GM21786 (cell line): Measurements from ENCODE around the gene SLC66A2.

Experiments
- ATAC-seq: cut with Tn5 transposase; IDR thresholded peaks from one replicate; pipeline ENCODE4 v1.9.1; 2021; ENCODE audit not compliant: unreplicated experiment

The SLC66A2 gene

GRCh38 chr18:79904357-79905147 is 46.9 kb downstream of the SLC66A2 start:
- no peak for ATAC-seq

DNA sequence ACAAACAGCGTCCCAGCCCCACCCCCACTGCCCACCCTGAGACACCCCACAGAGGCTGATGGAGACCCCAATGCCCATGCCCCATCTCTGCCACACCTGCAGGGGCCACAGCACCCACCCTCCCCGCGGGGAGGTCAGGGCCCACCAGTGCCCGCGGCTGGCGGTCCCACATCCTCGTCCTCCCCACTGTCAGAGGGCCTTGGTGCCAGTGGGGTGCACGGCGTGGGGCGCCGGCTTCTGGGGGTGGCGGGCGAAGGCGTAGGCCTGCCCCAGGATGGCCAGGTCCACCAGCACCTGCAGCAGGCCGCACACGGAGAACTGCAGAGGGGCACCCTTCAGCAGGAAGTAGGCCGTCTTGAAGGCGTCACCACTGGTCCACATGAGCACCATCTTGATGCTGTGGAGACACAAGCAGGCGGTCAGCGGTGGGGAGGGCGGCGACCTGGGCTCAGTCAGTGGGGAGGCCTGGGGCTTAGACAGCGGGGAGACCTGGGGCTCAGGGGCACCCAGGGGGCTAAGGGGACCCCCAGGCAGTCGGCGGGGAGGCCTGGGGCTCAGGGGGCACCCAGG is 47.6 kb downstream of the SLC66A2 start:
- ATAC-seq, result no peak

GRCh38 chr18:79903071-79903635 is 48.3 kb downstream of the SLC66A2 start:
- no peak for ATAC-seq

GRCh38 chr18:79902640-79903039 is 48.8 kb downstream of the SLC66A2 start:
- no peak for ATAC-seq

DNA sequence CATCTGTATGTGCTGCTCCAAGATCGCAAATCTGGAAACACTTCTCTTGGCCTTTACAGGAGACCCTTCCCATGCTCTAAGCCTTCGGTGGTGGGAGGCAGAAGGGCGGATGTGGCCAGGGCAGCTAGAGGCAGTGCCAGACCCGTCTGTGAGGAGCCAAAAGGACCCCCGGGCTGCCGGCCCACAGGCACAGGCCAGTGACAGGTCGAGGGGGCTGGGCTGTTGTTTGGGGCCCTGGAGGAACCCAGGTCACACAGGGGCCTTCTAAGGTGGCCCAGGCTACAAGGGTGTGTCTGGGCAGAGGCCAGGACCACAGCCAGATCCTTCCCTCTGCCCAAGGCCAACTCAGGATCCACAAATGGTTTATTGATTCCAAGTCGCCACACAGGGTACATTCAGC is 49.4 kb downstream of the SLC66A2 start:
- ATAC-seq, result no peak

GRCh38 chr18:79901665-79902064 is 49.8 kb downstream of the SLC66A2 start:
- ATAC-seq, result no peak

DNA sequence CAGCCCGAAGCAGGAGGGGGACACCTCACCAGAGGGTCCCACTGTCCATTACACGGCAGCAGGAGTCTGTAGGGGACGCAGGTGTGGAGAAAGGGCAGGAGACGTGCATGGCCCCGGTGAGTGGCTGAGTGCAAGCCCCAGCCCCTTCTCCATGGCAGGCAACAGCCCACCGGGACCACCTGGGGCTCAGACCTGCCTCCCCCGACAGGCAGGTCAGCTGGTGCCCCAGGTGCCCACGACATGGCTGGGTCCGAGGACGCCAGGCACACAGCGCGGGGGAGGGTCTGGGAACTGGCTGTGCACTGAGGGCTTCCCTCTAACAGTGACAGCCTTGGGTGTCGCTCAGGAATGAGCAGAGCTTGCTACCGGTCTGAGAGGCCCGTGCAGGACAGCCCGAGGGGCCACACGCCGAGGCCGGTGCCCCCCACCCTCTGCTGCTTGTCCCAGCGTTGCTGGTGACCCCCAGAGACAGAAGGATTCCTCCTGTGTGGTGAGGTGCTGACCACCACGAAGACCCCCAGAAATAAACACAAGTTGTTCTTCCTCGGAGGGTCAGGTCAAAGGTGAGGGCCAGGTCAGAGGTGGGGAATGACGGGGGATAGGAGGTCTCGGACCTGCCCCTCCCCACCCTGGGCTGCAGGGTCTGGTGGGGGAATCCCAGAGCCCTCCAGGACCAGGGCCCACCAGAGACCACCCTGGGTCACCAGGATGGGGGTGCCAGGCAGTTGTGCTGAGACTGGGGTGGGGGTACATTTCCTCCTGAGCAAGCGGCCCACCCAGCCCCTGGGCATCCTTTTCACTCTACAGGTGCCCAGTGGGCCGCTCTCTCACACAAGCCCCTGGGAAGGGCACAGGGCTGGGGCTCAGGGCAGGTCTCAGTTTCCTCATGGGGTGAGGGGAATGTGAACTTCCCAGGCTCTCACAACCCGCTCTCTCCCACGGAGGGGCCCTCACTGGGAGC is 50.6 kb downstream of the SLC66A2 start:
- ATAC-seq, result no peak

- ATAC-seq, result no peak
These were observed 51.6 kb downstream of the SLC66A2 start for GRCh38 chr18:79899609-79900445.

GRCh38 chr18:79898952-79899608 is 52.4 kb downstream of the SLC66A2 start:
- ATAC-seq, result no peak

DNA sequence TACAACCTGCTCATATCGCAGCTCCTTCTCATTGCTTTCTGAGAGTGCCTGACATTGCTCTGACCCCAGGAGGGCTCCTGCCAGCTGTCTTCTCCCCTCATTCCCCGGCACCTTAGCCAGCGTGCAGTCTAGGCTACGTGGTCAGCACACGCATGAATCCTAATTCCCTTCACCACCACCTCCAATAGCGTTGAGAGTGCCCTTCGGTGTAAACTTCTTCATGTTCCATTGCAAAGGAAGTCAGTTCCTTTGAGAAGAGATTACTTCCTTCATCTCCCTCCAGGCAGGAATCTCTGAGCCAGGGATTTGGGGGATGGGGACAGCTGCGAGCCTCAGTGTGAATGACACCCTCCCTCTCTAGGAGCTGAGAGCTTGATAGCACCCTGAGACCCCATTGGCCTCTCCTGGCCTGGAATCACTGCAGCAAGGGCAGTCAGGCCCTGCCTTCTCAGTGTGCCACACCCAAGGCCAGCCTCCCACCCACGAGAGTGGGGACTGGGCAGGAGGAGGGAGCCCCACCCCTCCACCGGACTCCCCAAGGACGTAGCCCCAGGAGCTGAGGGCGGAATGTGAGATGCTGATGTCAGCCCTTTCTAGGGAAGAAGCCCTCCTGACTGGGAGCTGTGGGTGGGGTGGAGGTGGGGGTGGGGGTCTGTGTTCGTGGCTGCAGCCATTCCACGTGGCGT is 53.4 kb downstream of the SLC66A2 start:
- ATAC-seq, result no peak

DNA sequence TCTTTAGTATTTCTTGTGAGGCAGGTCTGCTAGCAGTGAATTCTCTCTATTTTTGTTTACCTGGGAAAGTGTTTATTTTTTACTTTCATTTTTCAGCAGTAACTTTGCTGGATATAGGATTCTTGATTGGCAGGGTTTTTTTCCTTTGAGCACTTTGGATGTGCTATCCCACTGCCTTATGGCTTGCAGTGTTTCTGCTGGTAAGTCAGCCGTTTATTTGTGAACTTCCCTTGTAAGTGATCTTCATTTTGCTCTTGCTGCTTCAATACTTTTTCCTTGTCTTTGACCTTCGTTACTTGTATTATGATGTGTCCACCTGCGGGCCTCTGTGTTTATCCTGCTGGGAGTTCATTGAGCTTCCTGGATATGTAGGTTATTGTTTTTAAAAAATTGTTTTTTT is 54.7 kb downstream of the SLC66A2 start:
- no peak for ATAC-seq

- ATAC-seq, result no peak
These were observed 60.8 kb downstream of the SLC66A2 start for GRCh38 chr18:79890674-79891073.

DNA sequence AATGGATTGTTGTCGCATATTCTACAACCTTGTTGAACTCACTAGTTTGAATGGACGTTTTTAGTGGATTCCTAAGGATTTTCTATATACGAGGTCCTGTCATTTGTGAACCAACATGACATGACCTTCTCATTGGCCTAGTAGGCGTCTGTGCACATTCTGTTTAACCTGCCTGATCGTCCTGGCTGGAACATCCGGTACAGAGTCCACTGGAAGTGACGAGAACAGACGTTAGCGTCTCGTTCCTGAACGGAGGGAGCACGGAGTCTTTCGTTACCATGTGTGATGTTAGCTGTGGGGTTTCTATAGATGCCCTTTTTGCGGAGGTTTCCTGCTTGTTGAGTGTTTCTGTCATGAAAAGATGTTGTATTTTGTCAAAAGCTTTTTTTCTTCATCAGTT is 61.9 kb downstream of the SLC66A2 start:
- ATAC-seq, result no peak

GRCh38 chr18:79888016-79888415 is 63.4 kb downstream of the SLC66A2 start:
- no peak for ATAC-seq

GRCh38 chr18:79887181-79888000 is 64.1 kb downstream of the SLC66A2 start:
- no peak for ATAC-seq

- no peak for ATAC-seq
These were observed 66.3 kb downstream of the SLC66A2 start for GRCh38 chr18:79884963-79885728.

GRCh38 chr18:79884294-79884962 is 67.0 kb downstream of the SLC66A2 start:
- no peak for ATAC-seq
